HepG2 (cell line): Measurements from ENCODE around the gene TP73. TPM values are rescaled to one million over a fixed set of nuclear protein-coding genes. Genes with fewer than 3 reads are reported as not detected.

ENCODE experiments used
- GPBP1L1 ChIP-seq: sonication (generic); formaldehyde crosslinking; IDR thresholded peaks from 2 replicates; pipeline ENCODE4 v1.5.0; 2020; ENCODE audit warnings: mild to moderate bottlenecking, missing genetic modification reagents
- GTF2F1 ChIP-seq: fragments of 150-350 bp; IDR thresholded peaks from 2 replicates; pipeline ENCODE4 v1.6.1; 2014; ENCODE audit warnings: low read length
- HDAC6 ChIP-seq: fragments of 200-600 bp; sonication (generic); IDR thresholded peaks from 2 replicates; pipeline ENCODE4 v1.7.0; 2017; ENCODE audit warnings: mild to moderate bottlenecking, antibody characterized with exemption, low read length, low read depth
- HOXD1 ChIP-seq: sonication (generic); formaldehyde crosslinking; IDR thresholded peaks from 2 replicates; pipeline ENCODE4 v1.5.0; 2020; ENCODE audit warnings: missing genetic modification reagents
- KLF12 ChIP-seq: sonication (generic); formaldehyde crosslinking; IDR thresholded peaks from 2 replicates; pipeline ENCODE4 v1.4.0; 2020; ENCODE audit warnings: missing genetic modification reagents, borderline replicate concordance
- NR2F2 ChIP-seq: IDR thresholded peaks from 2 replicates; pipeline ENCODE4 v1.6.1; 2012; ENCODE audit warnings: low read depth, inconsistent platforms, borderline replicate concordance
- PCBP1 ChIP-seq: fragments of 200-400 bp; formaldehyde crosslinking; IDR thresholded peaks from 2 replicates; pipeline ENCODE4 v1.6.1; 2017; ENCODE audit warnings: mild to moderate bottlenecking, low read depth, low read length, borderline replicate concordance
- POGK ChIP-seq: sonication (generic); formaldehyde crosslinking; conservative IDR thresholded peaks from 2 replicates; pipeline ENCODE4 v1.8.0; 2022; ENCODE audit warnings: mild to moderate bottlenecking, moderate library complexity, missing genetic modification reagents
- POLR2A ChIP-seq, 2 experiments: IDR thresholded peaks; 2 replicates each; pipeline ENCODE4 v1.6.1; 2011; ENCODE audit warnings: low read depth in 2 of 2, low read length in 2 of 2, mild to moderate bottlenecking in 1 of 2, moderate library complexity in 1 of 2; ENCODE audit not compliant: insufficient read depth in 1 of 2
- PRMT3 ChIP-seq: sonication (generic); formaldehyde crosslinking; IDR thresholded peaks from 2 replicates; pipeline ENCODE4 v1.8.1; 2022; ENCODE audit warnings: low read depth, mild to moderate bottlenecking, moderate library complexity, missing genetic modification reagents, borderline replicate concordance
- SIN3B ChIP-seq: fragments of 150-350 bp; IDR thresholded peaks from 2 replicates; pipeline ENCODE4 v1.6.1; 2014; ENCODE audit warnings: low read length
- TBL1XR1 ChIP-seq: fragments of 150-350 bp; IDR thresholded peaks from 2 replicates; pipeline ENCODE4 v1.6.1; 2014; ENCODE audit warnings: borderline replicate concordance, low read length; ENCODE audit not compliant: partially characterized antibody
- ZNF501 ChIP-seq: sonication (generic); formaldehyde crosslinking; IDR thresholded peaks from 2 replicates; pipeline ENCODE4 v1.5.1; 2020; ENCODE audit warnings: mild to moderate bottlenecking, moderate library complexity, missing genetic modification reagents
- ZNF543 ChIP-seq: sonication (generic); formaldehyde crosslinking; IDR thresholded peaks from 2 replicates; pipeline ENCODE4 v1.4.0; 2020; ENCODE audit warnings: mild to moderate bottlenecking, missing genetic modification reagents
- ZNF773 ChIP-seq: sonication (generic); formaldehyde crosslinking; IDR thresholded peaks from 2 replicates; pipeline ENCODE4 v1.4.0; 2020; ENCODE audit warnings: missing genetic modification reagents, borderline replicate concordance
- polyA plus RNA-seq, 8 experiments: library from polyadenylated mRNA; depleted of rRNA in 3 of 8; stranded (reverse) in 7 of 8; unstranded in 1 of 8; fragments of >200 nt; fragmentation: Illumina TruSeq in 4 of 8; extraction: Trizol in 4 of 8; gene quantifications; 2 replicates each; pipeline versions ENCODE4 v1.2.1 to v1.2.3, GENCODE V29; 2011 to 2016; ENCODE audit warnings: low read depth in 4 of 8, missing spikeins in 1 of 8, mixed read lengths in 1 of 8; ENCODE audit not compliant: insufficient read depth in 1 of 8
- total RNA-seq, 5 experiments: library from RNA; depleted of rRNA; stranded (reverse); fragments of >200 nt; fragmentation: Illumina TruSeq; extraction: Trizol; gene quantifications; 2 replicates each; pipeline ENCODE4 v1.2.3, GENCODE V29; 2016; ENCODE audit warnings: low read depth in 1 of 5
- TF ChIP-seq, protein P1 (sequence below), 2 experiments: sonication (generic) in 1 of 2; formaldehyde crosslinking in 1 of 2; IDR thresholded peaks; 2 replicates each; pipeline versions ENCODE4 v1.6.1 to v1.9.0; 2014 to 2022; ENCODE audit warnings: antibody characterized with exemption in 1 of 2, borderline replicate concordance in 1 of 2, inconsistent platforms in 1 of 2, low read depth in 1 of 2, missing genetic modification reagents in 1 of 2
- TF ChIP-seq, protein P2 (sequence below): sonication (generic); formaldehyde crosslinking; IDR thresholded peaks from 2 replicates; pipeline ENCODE4 v1.4.0; 2020; ENCODE audit warnings: missing genetic modification reagents

TP73 gene
- total and polyA plus RNA-seq, 2 of the 13 experiments (the other 11 are each of a cell fraction or from before 2014, with no cell fraction given), result 0.49 to 1.1 TPM

DNA sequence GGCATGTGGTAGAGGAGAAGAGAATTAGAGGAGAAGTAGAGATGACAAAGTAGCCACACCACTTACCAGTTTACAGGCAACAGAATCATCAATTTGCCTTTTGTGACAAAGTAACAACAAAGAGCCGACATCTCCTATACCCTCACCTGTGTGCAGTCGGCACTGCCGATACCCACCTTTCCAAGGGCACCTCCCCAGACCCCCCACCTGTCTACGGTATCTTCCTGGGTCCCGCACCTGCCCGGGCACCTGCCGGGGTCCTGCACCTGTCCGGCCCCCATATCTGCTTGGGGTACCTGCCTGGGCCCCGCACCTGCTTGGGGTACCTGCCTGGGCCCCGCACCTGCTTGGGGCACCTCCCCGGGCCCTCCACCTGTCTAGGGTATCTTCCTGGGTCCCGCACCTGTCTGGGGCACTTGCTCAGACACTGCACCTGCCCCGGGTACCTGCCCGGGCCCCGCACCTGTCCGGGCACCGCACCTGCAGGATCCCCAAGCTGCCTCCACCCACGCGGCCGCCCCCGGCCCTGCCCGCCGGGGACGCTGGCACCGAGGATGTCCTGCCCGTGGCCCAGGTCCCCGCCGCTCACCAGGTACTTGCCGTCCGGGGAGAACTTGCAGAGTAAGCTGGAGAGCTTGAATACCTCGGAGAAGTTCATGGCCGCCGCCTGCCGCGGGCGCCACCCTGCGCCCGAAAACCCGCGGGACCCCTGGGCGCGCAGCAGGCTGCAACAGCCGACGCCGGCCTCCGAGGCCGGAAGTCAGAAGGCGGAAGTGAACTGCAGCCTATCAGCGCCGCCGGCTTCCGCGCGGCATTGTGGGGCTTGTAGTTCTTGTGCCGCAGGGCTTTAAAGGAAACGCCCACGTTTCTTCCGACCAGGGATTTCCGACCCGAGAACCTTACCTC lies 2.7 kb upstream of the TP73 start, which contains the start of gene WRAP73 (continued):
- TF ChIP-seq, protein P1, sequence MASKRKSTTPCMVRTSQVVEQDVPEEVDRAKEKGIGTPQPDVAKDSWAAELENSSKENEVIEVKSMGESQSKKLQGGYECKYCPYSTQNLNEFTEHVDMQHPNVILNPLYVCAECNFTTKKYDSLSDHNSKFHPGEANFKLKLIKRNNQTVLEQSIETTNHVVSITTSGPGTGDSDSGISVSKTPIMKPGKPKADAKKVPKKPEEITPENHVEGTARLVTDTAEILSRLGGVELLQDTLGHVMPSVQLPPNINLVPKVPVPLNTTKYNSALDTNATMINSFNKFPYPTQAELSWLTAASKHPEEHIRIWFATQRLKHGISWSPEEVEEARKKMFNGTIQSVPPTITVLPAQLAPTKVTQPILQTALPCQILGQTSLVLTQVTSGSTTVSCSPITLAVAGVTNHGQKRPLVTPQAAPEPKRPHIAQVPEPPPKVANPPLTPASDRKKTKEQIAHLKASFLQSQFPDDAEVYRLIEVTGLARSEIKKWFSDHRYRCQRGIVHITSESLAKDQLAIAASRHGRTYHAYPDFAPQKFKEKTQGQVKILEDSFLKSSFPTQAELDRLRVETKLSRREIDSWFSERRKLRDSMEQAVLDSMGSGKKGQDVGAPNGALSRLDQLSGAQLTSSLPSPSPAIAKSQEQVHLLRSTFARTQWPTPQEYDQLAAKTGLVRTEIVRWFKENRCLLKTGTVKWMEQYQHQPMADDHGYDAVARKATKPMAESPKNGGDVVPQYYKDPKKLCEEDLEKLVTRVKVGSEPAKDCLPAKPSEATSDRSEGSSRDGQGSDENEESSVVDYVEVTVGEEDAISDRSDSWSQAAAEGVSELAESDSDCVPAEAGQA (IDR thresholded peaks at IDR 0.05; ENCODE audit: low read depth), result 0 out of 2 replicates have a peak, but pooled peaks have one; percentile 42
- TF ChIP-seq, protein P1 (CRISPR knock-in tag; IDR thresholded peaks at IDR 0.05; ENCODE audit: borderline replicate concordance), result no peak
- TF ChIP-seq ZNF501 (CRISPR knock-in tag) (0 out of 2 replicates have a peak, but pooled peaks have one; percentile 60), PCBP1 (no peak), PRMT3 (CRISPR knock-in tag) (no peak), ZNF773 (no peak), POGK (CRISPR knock-in tag) (no peak), HDAC6 (no peak), TBL1XR1 (no peak), ZNF543 (CRISPR knock-in tag) (0 out of 2 replicates have a peak, but pooled peaks have one; percentile 53), POLR2A (IDR thresholded peaks at IDR 0.05; ENCODE audit: insufficient read depth in 1 of 2, low read depth in 2 of 2, low read length in 2 of 2) (peak; percentile 65 to 76), NR2F2 (peak; percentile 26; the same call in 1 of the 2 replicates), KLF12 (CRISPR knock-in tag) (no peak), GTF2F1 (no peak), GPBP1L1 (CRISPR knock-in tag) (no peak), HOXD1 (CRISPR knock-in tag) (no peak), SIN3B (peak; percentile 43; the same call in 1 of the 2 replicates)
- TF ChIP-seq, protein P2, sequence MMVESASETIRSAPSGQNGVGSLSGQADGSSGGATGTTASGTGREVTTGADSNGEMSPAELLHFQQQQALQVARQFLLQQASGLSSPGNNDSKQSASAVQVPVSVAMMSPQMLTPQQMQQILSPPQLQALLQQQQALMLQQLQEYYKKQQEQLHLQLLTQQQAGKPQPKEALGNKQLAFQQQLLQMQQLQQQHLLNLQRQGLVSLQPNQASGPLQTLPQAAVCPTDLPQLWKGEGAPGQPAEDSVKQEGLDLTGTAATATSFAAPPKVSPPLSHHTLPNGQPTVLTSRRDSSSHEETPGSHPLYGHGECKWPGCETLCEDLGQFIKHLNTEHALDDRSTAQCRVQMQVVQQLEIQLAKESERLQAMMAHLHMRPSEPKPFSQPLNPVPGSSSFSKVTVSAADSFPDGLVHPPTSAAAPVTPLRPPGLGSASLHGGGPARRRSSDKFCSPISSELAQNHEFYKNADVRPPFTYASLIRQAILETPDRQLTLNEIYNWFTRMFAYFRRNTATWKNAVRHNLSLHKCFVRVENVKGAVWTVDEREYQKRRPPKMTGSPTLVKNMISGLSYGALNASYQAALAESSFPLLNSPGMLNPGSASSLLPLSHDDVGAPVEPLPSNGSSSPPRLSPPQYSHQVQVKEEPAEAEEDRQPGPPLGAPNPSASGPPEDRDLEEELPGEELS (CRISPR knock-in tag), result no peak
